Neural cell (in vitro differentiated cells): ENCODE data around the gene TIRAP. TPM values are rescaled to one million over a fixed set of nuclear protein-coding genes. Genes with fewer than 3 reads are reported as not detected.

Experiments
- H2AFZ ChIP-seq: fragments of 200-600, 300-800 bp; sonication (generic), shearing (Covaris generic); 2 replicates; pipeline ENCODE4 v1.6.0; 2014; ENCODE audit warnings: low read depth, mild to moderate bottlenecking, antibody characterized with exemption, low read length, moderate library complexity
- H3F3A ChIP-seq: fragments of 200-600 bp; shearing (Covaris generic); 2 replicates; pipeline ENCODE4 v1.6.1; 2016; ENCODE audit warnings: mild to moderate bottlenecking, moderate library complexity, mixed read lengths, antibody characterized with exemption, low read length; ENCODE audit not compliant: insufficient read depth, poor library complexity, severe bottlenecking
- H3K27ac ChIP-seq: fragments of 200-600, 300-800 bp; sonication (generic), shearing (Covaris generic); 2 replicates; pipeline ENCODE4 v1.5.1; 2014; ENCODE audit warnings: mild to moderate bottlenecking, low read length, moderate library complexity
- H3K27me3 ChIP-seq: fragments of 300-800, 200-600 bp; sonication (generic), shearing (Covaris generic); 2 replicates; pipeline ENCODE4 v1.6.0; 2014; ENCODE audit warnings: mild to moderate bottlenecking, low read depth, low read length, moderate library complexity; ENCODE audit not compliant: insufficient read depth
- H3K36me3 ChIP-seq: fragments of 300-800, 200-600 bp; sonication (generic), shearing (Covaris generic); 2 replicates; pipeline ENCODE4 v1.5.1; 2014; ENCODE audit warnings: mild to moderate bottlenecking, antibody characterized with exemption, low read length, moderate library complexity; ENCODE audit not compliant: insufficient read depth
- H3K4me2 ChIP-seq: fragments of 300-800, 200-600 bp; sonication (generic), shearing (Covaris generic); 2 replicates; pipeline ENCODE4 v1.6.0; 2014; ENCODE audit warnings: mild to moderate bottlenecking, low read length
- H3K4me3 ChIP-seq: fragments of 300-800, 200-600 bp; sonication (generic), shearing (Covaris generic); 2 replicates; pipeline ENCODE4 v1.5.1; 2014; ENCODE audit warnings: mild to moderate bottlenecking, low read length, moderate library complexity
- H3K79me2 ChIP-seq: fragments of 200-600 bp; shearing (Covaris generic); replicated peaks from 2 replicates; pipeline ENCODE4 v1.6.0; 2014; ENCODE audit warnings: mild to moderate bottlenecking, low read length, moderate library complexity; ENCODE audit not compliant: insufficient read depth
- H3K9ac ChIP-seq: fragments of 300-800, 200-600 bp; sonication (generic), shearing (Covaris generic); 2 replicates; pipeline ENCODE4 v1.6.1; 2016; ENCODE audit warnings: mild to moderate bottlenecking, low read length, mixed read lengths
- H3K9me2 ChIP-seq: fragments of 200-600 bp; shearing (Covaris generic); 2 replicates; pipeline ENCODE4 v1.6.1; 2016; ENCODE audit warnings: mild to moderate bottlenecking, low read length, mixed read lengths; ENCODE audit not compliant: insufficient read depth
- H3K9me3 ChIP-seq: fragments of 200-600, 300-800 bp; sonication (generic), shearing (Covaris generic); 2 replicates; pipeline ENCODE4 v1.6.1; 2016; ENCODE audit warnings: mild to moderate bottlenecking, mixed run types, low read length, moderate library complexity, mixed read lengths
- H4K20me1 ChIP-seq: fragments of 200-600 bp; shearing (Covaris generic); 2 replicates; pipeline ENCODE4 v1.6.1; 2016; ENCODE audit warnings: mild to moderate bottlenecking, mixed run types; ENCODE audit not compliant: insufficient read depth
- CTCF ChIP-seq: fragments of 450-650 bp; IDR thresholded peaks from 2 replicates; pipeline ENCODE4 v1.5.1; 2014; ENCODE audit warnings: antibody characterized with exemption, mild to moderate bottlenecking, moderate library complexity; ENCODE audit not compliant: poor library complexity, severe bottlenecking
- EZH2 ChIP-seq: fragments of 200-600, 300-800 bp; shearing (Covaris generic), sonication (generic); IDR thresholded peaks from 2 replicates; pipeline ENCODE4 v1.6.1; 2014; ENCODE audit warnings: antibody characterized with exemption, low read length, borderline replicate concordance, mild to moderate bottlenecking; ENCODE audit not compliant: insufficient read depth, poor library complexity, severe bottlenecking
- MXI1 ChIP-seq: fragments of 450-650 bp; conservative IDR thresholded peaks from 2 replicates; pipeline ENCODE4 v1.6.1; 2014; ENCODE audit warnings: antibody characterized with exemption, mild to moderate bottlenecking; ENCODE audit not compliant: poor library complexity, severe bottlenecking
- POLR2AphosphoS5 ChIP-seq: IDR thresholded peaks from 2 replicates; pipeline ENCODE4 v1.6.1; 2012
- SMC3 ChIP-seq: fragments of 450-650 bp; conservative IDR thresholded peaks from 2 replicates; pipeline ENCODE4 v1.6.1; 2014; ENCODE audit warnings: antibody characterized with exemption, mild to moderate bottlenecking, moderate library complexity; ENCODE audit not compliant: poor library complexity
- TAF1 ChIP-seq: IDR thresholded peaks from 2 replicates; pipeline ENCODE4 v1.6.1; 2012; ENCODE audit warnings: low read depth
- polyA plus RNA-seq: library from polyadenylated mRNA; depleted of rRNA; stranded (reverse); fragments of >200 nt; gene quantifications from 2 replicates; pipeline ENCODE4 v1.2.3, GENCODE V29; 2014

TIRAP gene
- polyA plus RNA-seq, 1 donor from 2014 or later, result 3.6 TPM

- H3K27ac ChIP-seq, result no peak overlapping the region
- no peaks in the 10 kb centered on the region for H3K9me2 ChIP-seq
- no peak overlapping the region for H3K4me2 ChIP-seq
- no peaks in the 10 kb centered on the region for H3F3A ChIP-seq
- no peak overlapping the region for H3K9ac ChIP-seq
- H4K20me1 ChIP-seq, result no peaks in the 10 kb centered on the region
- H3K27me3 ChIP-seq, result no peaks in the 10 kb centered on the region
- H3K36me3 ChIP-seq, result no peaks in the 10 kb centered on the region
- H3K9me3 ChIP-seq, result no peaks in the 10 kb centered on the region
- no peak overlapping the region for H3K4me3 ChIP-seq
- TF ChIP-seq MXI1 (no peak), POLR2AphosphoS5 (no peak), CTCF (no peak), TAF1 (no peak)
- H2AFZ ChIP-seq, result no peak overlapping the region
- H3K79me2 ChIP-seq, result no peaks in the 10 kb centered on the region
Measured at GRCh38 chr11:126281245-126281644, 1.6 kb upstream of the TIRAP start.

DNA sequence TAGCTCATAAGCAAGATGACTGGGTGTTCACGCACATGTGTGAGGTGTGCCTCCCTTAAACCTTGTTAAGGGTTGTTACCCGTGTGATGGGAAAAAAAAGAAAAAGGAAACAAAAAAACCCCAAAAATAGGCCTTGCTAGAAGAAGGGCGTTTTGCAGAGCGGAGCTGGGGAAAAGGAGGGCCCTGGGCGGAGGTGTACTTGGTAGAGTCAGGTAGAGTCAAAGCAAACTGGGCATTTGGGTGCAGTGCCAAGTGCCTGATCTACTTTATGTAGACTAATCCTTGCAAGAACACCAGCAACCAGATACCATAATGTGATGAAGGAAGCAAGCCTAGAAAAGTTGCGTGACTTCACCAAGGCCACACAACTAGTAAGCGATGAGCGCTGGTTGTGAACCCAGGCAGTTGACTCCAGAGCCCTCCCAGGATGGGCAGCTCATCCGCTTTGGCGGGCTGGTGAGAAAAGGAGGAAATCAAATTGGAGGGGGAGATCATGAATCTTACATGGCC is 1.2 kb upstream of the TIRAP start:
- Histone ChIP-seq H2AFZ (no peak overlapping the region), H4K20me1 (no peaks in the 10 kb centered on the region), H3K27me3 (no peaks in the 10 kb centered on the region), H3K4me2 (no peak overlapping the region), H3K36me3 (no peaks in the 10 kb centered on the region), H3K9ac (no peak overlapping the region), H3F3A (no peaks in the 10 kb centered on the region), H3K27ac (no peak overlapping the region), H3K9me3 (no peaks in the 10 kb centered on the region), H3K79me2 (no peaks in the 10 kb centered on the region), H3K4me3 (peak overlapping the region; percentile 71), H3K9me2 (no peaks in the 10 kb centered on the region)
- no peak for TF ChIP-seq EZH2
- TF ChIP-seq CTCF, result no peak
- TF ChIP-seq SMC3, result no peak

- no peaks in the 10 kb centered on the region for H3F3A ChIP-seq
- H3K9me2 ChIP-seq, result no peaks in the 10 kb centered on the region
- TF ChIP-seq POLR2AphosphoS5, result no peak
- no peaks in the 10 kb centered on the region for H3K27me3 ChIP-seq
- peak overlapping the region; percentile 1 for H3K4me2 ChIP-seq
- peak overlapping the region; percentile 45 for H2AFZ ChIP-seq
- H3K4me3 ChIP-seq, result peak overlapping the region; percentile 71
- H3K9me3 ChIP-seq, result no peaks in the 10 kb centered on the region
- peak overlapping the region; percentile 71 for H3K9ac ChIP-seq
- H3K36me3 ChIP-seq, result no peaks in the 10 kb centered on the region
- no peaks in the 10 kb centered on the region for H3K79me2 ChIP-seq
- no peak overlapping the region for H3K27ac ChIP-seq
- H4K20me1 ChIP-seq, result no peaks in the 10 kb centered on the region
Measured at GRCh38 chr11:126282361-126282735, 545 bp upstream of the TIRAP start.
